Activated T-helper 9 cell treated with anti-CD3 and anti-CD28 coated beads, Interleukin-2, amount 50 U/mL, for 16 hours (primary cell): ENCODE results near the gene TNFSF12.
A peak's percentile ranks its signal among the peaks of the same experiment; 100 is the strongest.

Source experiments
- DNase-seq: peaks from one replicate; pipeline ENCODE4 v3.0.0-alpha.2; 2020; ENCODE audit warnings: low read depth

The TNFSF12 gene

DNA sequence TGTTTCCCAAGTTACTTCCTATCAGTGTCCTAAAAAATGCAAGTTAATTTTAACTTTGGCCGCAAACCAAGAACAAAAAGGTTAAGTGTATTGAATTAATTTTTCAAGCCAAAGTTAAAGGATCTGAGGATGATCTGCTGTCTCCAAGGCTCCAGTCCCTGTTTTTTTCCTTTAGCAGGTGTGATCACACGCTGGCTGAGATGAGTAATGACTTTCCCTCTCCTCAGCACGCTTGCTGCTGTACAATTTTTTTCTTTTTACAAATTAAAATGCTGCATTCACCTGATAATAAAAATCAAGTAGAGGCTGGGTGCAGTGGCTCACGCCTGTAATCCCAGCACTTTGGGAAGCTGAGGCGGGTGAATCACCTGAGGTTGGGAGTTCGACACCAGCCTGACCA lies 3.9 kb upstream of the TNFSF12 start:
- no peak for DNase-seq

- DNase-seq = peak; percentile 22
These were observed 670 bp downstream of the TNFSF12 start for GRCh38 chr17:7549401-7550055.

- DNase-seq = no peak
These were observed 1.5 kb downstream of the TNFSF12 start for GRCh38 chr17:7550344-7550743.

DNA sequence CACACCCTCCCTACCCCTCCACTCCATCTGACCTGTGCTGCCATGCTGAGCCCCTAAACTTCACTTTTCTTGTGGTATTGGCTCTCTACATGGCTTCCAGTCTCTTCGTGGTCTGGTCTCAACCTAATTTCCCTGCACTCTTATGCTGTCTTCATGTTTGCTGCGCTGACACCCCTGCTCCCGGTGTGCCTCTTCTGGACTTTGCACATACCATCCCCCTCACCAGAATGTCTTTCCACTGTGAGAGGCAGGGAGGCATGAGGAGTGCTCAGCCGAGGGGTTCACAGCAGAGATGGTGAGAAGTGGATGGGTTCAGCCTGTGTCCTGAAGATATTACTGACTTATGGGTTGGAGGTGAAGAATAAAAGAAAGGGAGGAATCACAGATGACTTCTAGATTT lies 2.5 kb downstream of the TNFSF12 start:
- no peak for DNase-seq

DNA sequence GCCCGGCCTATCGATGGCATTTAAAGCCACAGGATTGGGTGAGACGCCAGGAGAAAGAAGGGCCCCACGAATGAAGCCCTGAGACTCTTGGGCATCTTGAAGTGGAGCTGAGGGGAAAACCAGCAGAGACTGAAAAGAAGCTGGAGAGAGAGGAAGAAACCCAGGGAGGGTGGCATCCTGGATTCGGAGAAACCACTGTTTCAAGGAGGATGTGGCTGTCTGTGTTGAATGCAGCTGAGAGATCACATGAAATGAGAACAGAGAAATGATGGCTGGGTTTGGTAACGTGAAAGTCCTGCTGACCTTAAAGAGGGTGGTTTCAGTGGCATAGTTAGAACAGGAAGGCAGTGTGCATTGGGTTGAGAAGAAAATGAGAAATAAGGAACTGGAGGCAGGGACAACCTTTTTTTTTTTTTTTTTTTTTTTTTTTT lies 3.8 kb downstream of the TNFSF12 start:
- no peak for DNase-seq

DNA sequence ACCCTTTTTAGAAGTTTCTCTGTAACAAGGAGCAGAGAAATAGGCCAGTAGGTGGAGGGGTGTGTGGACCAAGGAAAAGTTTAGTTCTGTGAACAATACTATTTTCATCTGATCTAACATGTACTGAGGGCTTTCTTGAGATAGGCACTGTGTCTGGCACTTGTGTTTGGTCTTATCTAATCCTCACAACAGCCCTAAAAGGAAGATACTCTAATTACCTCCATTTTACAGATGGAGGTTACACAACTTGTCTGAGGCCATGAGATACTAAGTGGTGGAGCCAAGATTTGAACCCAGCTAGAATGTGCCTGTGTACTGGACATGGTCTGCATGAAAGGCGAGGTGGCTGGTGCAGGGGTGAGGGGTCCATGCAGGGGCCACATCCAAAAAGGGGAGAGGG lies 4.5 kb downstream of the TNFSF12 start:
- no peak for DNase-seq

- no peak for DNase-seq
These were observed 6.6 kb downstream of the TNFSF12 start for GRCh38 chr17:7555320-7555948.

- DNase-seq = no peak
These were observed 7.8 kb downstream of the TNFSF12 start for GRCh38 chr17:7556627-7557026.

DNA sequence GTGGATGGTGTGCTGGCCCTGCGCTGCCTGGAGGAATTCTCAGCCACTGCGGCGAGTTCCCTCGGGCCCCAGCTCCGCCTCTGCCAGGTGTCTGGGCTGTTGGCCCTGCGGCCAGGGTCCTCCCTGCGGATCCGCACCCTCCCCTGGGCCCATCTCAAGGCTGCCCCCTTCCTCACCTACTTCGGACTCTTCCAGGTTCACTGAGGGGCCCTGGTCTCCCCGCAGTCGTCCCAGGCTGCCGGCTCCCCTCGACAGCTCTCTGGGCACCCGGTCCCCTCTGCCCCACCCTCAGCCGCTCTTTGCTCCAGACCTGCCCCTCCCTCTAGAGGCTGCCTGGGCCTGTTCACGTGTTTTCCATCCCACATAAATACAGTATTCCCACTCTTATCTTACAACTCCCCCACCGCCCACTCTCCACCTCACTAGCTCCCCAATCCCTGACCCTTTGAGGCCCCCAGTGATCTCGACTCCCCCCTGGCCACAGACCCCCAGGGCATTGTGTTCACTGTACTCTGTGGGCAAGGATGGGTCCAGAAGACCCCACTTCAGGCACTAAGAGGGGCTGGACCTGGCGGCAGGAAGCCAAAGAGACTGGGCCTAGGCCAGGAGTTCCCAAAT lies 8.4 kb downstream of the TNFSF12 start:
- no peak for DNase-seq

- no peak for DNase-seq
These were observed 9.1 kb downstream of the TNFSF12 start for GRCh38 chr17:7557775-7558543.

DNA sequence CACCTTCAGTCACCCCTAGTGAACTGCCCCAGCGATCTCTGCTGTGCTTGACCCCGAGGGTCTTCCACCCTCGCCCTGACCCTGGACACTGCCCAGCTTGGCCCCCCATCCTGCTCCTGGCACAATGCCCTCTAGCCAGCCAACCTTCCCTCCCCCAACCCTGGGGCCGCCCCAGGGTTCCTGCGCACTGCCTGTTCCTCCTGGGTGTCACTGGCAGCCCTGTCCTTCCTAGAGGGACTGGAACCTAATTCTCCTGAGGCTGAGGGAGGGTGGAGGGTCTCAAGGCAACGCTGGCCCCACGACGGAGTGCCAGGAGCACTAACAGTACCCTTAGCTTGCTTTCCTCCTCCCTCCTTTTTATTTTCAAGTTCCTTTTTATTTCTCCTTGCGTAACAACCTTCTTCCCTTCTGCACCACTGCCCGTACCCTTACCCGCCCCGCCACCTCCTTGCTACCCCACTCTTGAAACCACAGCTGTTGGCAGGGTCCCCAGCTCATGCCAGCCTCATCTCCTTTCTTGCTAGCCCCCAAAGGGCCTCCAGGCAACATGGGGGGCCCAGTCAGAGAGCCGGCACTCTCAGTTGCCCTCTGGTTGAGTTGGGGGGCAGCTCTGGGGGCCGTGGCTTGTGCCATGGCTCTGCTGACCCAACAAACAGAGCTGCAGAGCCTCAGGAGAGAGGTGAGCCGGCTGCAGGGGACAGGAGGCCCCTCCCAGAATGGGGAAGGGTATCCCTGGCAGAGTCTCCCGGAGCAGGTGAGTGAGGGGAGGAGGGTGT lies 9.9 kb downstream of the TNFSF12 start, which contains the start of gene TNFSF13:
Gene TNFSF13 (plus strand): TSS at position 207 of the 776 bp plus-strand sequence. CDS start 290 bp downstream, at position 497.
- DNase-seq = no peak

GRCh38 chr17:7559320-7560171 lies 10.7 kb downstream of the TNFSF12 start:
- no peak for DNase-seq

- peak; percentile 28 for DNase-seq
These were observed 11.5 kb downstream of the TNFSF12 start for GRCh38 chr17:7560172-7561027.

DNA sequence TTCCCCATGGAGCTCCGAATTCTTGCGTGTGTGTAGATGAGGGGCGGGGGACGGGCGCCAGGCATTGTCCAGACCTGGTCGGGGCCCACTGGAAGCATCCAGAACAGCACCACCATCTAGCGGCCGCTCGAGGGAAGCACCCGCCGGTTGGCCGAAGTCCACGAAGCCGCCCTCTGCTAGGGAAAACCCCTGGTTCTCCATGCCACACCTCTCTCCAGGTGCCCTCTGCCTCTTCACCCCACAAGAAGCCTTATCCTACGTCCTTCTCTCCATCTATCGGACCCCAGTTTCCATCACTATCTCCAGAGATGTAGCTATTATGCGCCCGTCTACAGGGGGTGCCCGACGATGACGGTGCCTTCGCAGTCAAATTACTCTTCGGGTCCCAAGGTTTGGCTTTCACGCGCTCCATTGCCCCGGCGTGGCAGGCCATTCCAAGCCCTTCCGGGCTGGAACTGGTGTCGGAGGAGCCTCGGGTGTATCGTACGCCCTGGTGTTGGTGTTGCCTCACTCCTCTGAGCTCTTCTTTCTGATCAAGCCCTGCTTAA lies 12.2 kb downstream of the TNFSF12 start:
- peak; percentile 80 for DNase-seq

- DNase-seq = peak; percentile 90
These were observed 12.8 kb downstream of the TNFSF12 start, which contains the start of gene SENP3 for GRCh38 chr17:7561589-7562207. TSS of gene SENP3 (plus strand) at chr17:7561919. CDS start at chr17:7563077, 1,158 bp downstream.

GRCh38 chr17:7562208-7562605 lies 13.3 kb downstream of the TNFSF12 start:
- no peak for DNase-seq

DNA sequence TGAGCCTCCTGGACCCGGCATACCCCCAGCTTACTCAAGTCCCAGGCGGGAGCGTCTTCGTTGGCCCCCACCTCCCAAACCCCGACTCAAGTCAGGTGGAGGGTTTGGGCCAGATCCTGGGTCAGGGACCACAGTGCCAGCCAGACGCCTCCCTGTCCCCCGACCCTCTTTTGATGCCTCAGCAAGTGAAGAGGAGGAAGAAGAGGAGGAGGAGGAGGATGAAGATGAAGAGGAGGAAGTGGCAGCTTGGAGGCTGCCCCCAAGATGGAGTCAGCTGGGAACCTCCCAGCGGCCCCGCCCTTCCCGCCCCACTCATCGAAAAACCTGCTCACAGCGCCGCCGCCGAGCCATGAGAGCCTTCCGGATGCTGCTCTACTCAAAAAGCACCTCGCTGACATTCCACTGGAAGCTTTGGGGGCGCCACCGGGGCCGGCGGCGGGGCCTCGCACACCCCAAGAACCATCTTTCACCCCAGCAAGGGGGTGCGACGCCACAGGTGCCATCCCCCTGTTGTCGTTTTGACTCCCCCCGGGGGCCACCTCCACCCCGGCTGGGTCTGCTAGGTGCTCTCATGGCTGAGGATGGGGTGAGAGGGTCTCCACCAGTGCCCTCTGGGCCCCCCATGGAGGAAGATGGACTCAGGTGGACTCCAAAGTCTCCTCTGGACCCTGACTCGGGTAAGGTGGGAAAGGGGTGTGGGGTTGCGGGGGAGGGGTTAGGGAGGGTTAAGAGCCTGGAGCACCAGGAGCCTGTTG lies 14.4 kb downstream of the TNFSF12 start:
- DNase-seq = no peak

- no peak for DNase-seq
These were observed 20.7 kb downstream of the TNFSF12 start for GRCh38 chr17:7569571-7569970.
